Testis (tissue), 3 donors: ENCODE data around the gene ODAD3. TPM values are rescaled to one million over a fixed set of nuclear protein-coding genes. Genes with fewer than 3 reads are reported as not detected.

Source experiments
- DNase-seq: peaks from one replicate; pipeline ENCODE4 v3.0.0-alpha.2; 2019
- H3K27ac ChIP-seq, 2 donors: fragments of 200-600 bp; sonication (generic); one replicate each; pipeline ENCODE4 v1.5.1; 2019
- H3K27me3 ChIP-seq: fragments of 200-600 bp; sonication (generic); one replicate; pipeline ENCODE4 v1.5.1; 2019
- H3K36me3 ChIP-seq: fragments of 200-600 bp; sonication (generic); one replicate; pipeline ENCODE4 v1.5.1; 2017; ENCODE audit warnings: low read depth; ENCODE audit errors: missing control alignments
- H3K4me1 ChIP-seq: fragments of 200-600 bp; sonication (generic); one replicate; pipeline ENCODE4 v1.5.1; 2019
- H3K4me3 ChIP-seq, 2 donors: fragments of 200-600 bp; sonication (generic); one replicate each; pipeline ENCODE4 v1.5.1; 2017 to 2019
- H3K9me3 ChIP-seq: fragments of 200-600 bp; sonication (generic); one replicate; pipeline ENCODE4 v1.5.1; 2017
- POLR2A ChIP-seq: fragments of 450-650 bp; IDR thresholded peaks from one replicate; pipeline ENCODE4 v1.6.1; 2017; ENCODE audit warnings: antibody characterized with exemption, mild to moderate bottlenecking, moderate library complexity
- WGBS, 2 donors: methylation state at CpG; one replicate each; pipeline ENCODE4 v1.1.5; 2018; 5-methylcytosine and 5-hydroxymethylcytosine counted together
- intact Hi-C: fragments of 100-400 bp; cut with DNase I; formaldehyde crosslinking; loops from one replicate; pipeline ENCODE4 v1.15.1; 2023; ENCODE audit warnings: low total_unique reads
- polyA plus RNA-seq: library from polyadenylated mRNA; stranded (reverse); fragments of 350-450 nt; fragmentation: Illumina TruSeq; extraction: RNeasy Lipid Tissue Mini Kit (QIAGEN cat#74804); gene quantifications from one replicate; pipeline ENCODE4 v1.2.3, GENCODE V29; 2014; ENCODE audit warnings: low read depth, low replicate concordance; ENCODE audit not compliant: insufficient read depth
- small RNA-seq, 2 donors: library from RNA; depleted of rRNA; stranded (forward); fragments of <200 nt; gene quantifications; one replicate each; pipeline ENCODE3, GENCODE V24; 2016
- total RNA-seq, 2 donors: library from RNA; depleted of rRNA; stranded (reverse); fragments of >200 nt; gene quantifications; one replicate each; pipeline ENCODE4 v1.2.3, GENCODE V29; 2016
- TF ChIP-seq, protein P1 (sequence below), 3 experiments: fragments of 450-650 bp in 2 of 3; fragments of 200-600 bp in 1 of 3; sonication (generic) in 1 of 3; IDR thresholded peaks; one replicate each; pipeline ENCODE4 v1.5.1; 2016 to 2019; ENCODE audit warnings: antibody characterized with exemption in 3 of 3, mild to moderate bottlenecking in 2 of 3, moderate library complexity in 1 of 3

ODAD3 gene
- total and polyA plus RNA-seq, 3 donors from 2014 or later: 9.7 to 18.3 (median 14.8) TPM

DNA sequence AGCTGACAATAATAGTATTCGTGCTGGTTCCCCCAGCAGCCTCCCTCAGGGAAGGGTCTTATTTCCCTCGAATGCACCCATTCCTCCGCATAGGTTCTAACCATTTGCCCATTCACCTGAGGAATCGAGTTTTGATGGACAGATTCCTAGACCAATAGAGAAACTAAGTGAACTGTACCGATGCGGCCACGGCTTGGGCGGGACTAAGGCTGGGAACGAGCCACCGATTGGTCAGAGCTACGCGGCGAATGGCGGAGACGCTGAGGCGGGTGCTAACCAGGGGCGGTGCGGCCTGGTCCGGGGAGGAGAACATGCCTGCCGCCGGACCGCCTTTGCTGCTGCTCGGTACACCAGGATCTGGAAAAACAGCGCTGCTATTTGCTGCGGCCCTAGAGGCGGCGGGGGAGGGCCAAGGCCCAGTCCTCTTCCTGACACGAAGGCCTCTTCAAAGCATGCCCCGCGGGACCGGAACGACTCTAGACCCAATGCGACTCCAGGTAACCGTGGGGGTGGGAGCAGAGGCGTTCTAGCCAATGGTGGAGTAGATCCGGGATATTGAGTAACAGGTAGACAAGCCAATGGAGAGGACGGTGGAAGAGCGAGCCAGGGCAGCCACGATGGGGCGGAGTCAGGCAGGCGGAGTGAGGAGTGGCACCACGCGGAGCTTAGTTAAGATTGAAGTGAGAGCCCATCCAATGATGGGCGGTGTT is 60.3 kb downstream of the ODAD3 start, which contains the start of gene SWSAP1:
Gene SWSAP1 (plus strand): TSS at position 234 of the 710 bp plus-strand sequence. CDS start 15 bp downstream, at position 249.
- no peaks in the 10 kb centered on the region for H3K36me3 ChIP-seq
- H3K4me3 ChIP-seq: peak within 1 kb of the TSS; percentile 72 to 73
- H3K27ac ChIP-seq: peak within 1 kb of the TSS; percentile 94 to 97
- WGBS, 2 donors: 0 to 1% methylated on average over 32 to 44 of the region's 44 CpGs
- peaks cover 15% of the 10 kb centered on the region for H3K4me1 ChIP-seq
- peak; percentile 99 for DNase-seq
- no peaks in the 10 kb centered on the region for H3K27me3 ChIP-seq
- TF ChIP-seq, protein P1, sequence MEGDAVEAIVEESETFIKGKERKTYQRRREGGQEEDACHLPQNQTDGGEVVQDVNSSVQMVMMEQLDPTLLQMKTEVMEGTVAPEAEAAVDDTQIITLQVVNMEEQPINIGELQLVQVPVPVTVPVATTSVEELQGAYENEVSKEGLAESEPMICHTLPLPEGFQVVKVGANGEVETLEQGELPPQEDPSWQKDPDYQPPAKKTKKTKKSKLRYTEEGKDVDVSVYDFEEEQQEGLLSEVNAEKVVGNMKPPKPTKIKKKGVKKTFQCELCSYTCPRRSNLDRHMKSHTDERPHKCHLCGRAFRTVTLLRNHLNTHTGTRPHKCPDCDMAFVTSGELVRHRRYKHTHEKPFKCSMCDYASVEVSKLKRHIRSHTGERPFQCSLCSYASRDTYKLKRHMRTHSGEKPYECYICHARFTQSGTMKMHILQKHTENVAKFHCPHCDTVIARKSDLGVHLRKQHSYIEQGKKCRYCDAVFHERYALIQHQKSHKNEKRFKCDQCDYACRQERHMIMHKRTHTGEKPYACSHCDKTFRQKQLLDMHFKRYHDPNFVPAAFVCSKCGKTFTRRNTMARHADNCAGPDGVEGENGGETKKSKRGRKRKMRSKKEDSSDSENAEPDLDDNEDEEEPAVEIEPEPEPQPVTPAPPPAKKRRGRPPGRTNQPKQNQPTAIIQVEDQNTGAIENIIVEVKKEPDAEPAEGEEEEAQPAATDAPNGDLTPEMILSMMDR (IDR thresholded peaks at IDR 0.05): no peak
- no peak for TF ChIP-seq POLR2A
- intact Hi-C loops: loop anchor here (10.0 kb wide), 1 partner anchor 80 kb away; the partner anchor contains the start of gene TSPAN16
- no peaks in the 10 kb centered on the region for H3K9me3 ChIP-seq

DNA sequence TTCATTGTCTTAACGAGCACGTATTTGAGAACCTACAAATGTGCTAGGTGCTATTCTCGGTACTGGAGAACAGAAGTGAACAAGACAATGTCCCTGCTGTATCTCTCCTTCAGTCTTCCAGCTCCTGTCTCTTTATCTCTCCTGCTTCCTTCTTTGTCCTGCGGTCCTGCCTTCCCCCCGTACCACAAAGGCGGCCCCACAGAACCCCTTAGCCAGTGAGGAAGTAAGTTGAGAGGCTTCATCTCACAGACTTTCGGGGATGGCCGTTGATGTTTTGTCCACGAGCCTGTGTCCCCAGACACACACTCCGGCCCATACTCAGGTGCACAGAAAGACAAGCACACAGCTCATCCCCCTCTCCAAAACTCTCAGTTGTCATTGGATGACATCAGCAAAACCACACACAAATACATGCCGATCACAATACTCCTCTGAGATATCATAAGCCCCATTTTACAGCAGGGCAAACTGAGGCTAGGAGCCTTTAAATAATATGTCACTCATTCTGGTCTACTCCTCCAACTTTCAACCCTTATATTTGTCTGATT is 61.0 kb downstream of the ODAD3 start:
- intact Hi-C loops: loop anchor here (10.0 kb wide), 1 partner anchor 79 kb away; the partner anchor contains the start of gene TSPAN16
- Histone ChIP-seq H3K9me3 (no peaks in the 10 kb centered on the region), H3K4me1 (peaks cover 15% of the 10 kb centered on the region), H3K36me3 (no peaks in the 10 kb centered on the region), H3K27me3 (no peaks in the 10 kb centered on the region), H3K27ac (peak overlapping the region; percentile 94 to 97), H3K4me3 (peak overlapping the region; percentile 72 to 73)
- TF ChIP-seq, protein P1 (IDR thresholded peaks at IDR 0.05): no peak
- TF ChIP-seq POLR2A: no peak
- no peak for DNase-seq
- WGBS, 2 donors: 20 to 29% methylated on average over 11 of the region's 11 CpGs

DNA sequence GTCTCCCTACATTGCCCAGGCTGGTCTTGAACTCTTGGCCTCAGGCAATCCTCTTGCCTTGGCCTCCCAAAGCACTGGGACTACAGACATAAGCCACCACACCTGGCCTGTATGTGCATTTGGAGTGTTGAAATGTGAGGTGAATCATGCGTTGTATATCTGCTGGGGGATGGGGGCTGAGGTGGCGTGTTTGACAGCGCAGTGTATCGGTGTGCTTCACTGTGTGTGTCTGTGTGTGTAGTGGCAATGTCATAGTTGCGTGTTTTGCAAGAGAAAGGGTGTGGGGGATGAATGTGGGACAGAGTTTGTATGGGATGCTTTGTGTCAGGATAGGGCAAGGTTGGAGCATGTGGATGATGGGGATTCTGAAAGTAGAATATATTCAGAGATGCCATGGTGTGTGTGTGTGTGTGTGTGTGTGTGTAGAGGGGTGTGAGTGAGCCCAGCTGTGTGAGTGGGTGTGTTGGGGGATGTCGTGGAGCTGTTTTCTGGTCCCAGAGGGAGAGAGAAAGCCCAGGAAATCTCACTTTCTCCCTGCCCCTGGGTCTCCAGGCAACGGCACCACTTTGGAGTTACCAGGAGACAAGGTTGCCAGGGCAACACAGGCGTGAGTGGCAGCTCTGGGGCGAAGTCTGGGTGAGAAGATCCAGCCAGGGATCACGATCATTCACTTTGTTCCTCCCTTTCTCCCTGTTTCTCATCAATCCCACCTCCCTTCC is 61.6 kb downstream of the ODAD3 start:
- WGBS, 2 donors: 48% methylated on average over 10 of the region's 10 CpGs
- TF ChIP-seq, protein P1 (IDR thresholded peaks at IDR 0.05): no peak
- TF ChIP-seq POLR2A: no peak
- Histone ChIP-seq H3K4me1 (peaks cover 15% of the 10 kb centered on the region), H3K9me3 (no peaks in the 10 kb centered on the region), H3K36me3 (no peaks in the 10 kb centered on the region), H3K4me3 (no peak overlapping the region), H3K27ac (no peak overlapping the region), H3K27me3 (no peaks in the 10 kb centered on the region)
- peak; percentile 76 for DNase-seq
- intact Hi-C loops: loop anchor here (10.0 kb wide), 1 partner anchor 79 kb away; the partner anchor contains the start of gene TSPAN16

DNA sequence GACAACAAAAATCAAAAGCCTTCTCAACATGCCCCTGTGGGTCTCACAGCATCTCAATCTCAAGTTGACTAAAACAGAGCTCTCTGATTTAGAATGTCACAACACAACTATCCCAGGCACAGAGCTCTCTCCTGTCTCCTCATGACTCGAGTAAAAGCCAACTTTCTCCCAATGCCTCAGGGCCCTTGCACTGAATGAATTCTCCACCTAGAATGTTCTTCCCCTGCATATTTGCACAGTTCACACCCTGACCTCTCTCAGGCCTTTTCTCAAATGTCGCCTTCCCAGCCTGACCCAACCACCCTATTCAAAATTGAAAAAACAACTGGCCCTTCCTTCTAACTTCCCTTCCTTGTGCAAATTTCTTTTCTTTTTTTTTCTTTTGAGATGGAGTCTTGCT is 64.2 kb downstream of the ODAD3 start:
- intact Hi-C loops: loop anchor here (10.0 kb wide), 1 partner anchor 76 kb away; the partner anchor contains the start of gene TSPAN16
- TF ChIP-seq, protein P1 (IDR thresholded peaks at IDR 0.05): no peak
- TF ChIP-seq POLR2A: no peak
- WGBS, 2 donors: 91 to 92% methylated on average over 2 of the region's 2 CpGs

More for the DNA sequence above, 64.2 kb downstream of the ODAD3 start:
- no peaks in the 10 kb centered on the region for H3K36me3 ChIP-seq
- H3K9me3 ChIP-seq: no peaks in the 10 kb centered on the region
- no peak for DNase-seq
- no peak overlapping the region for H3K27ac ChIP-seq
- H3K27me3 ChIP-seq: no peaks in the 10 kb centered on the region
- peaks cover 8% of the 10 kb centered on the region for H3K4me1 ChIP-seq
- H3K4me3 ChIP-seq: no peak overlapping the region

Small RNA genes within 50 kb of the gene (small RNA-seq; reads per million reads assigned to genes)
- 0 reads per million in 2 donors for gene RF00019

Other genes with a start within 250 kb of the ODAD3 start
- 100 to 1,000 TPM in 1 of 2 donors, 10 to 100 TPM in 1; 98.9 to 161 TPM for gene KANK2, start 237.6 kb downstream of the ODAD3 start, total RNA-seq
- gene KANK2, start 237.6 kb downstream of the ODAD3 start, polyA plus RNA-seq: 77.7 TPM
- gene ANGPTL8, start 195.5 kb downstream of the ODAD3 start, total RNA-seq: not detected
- gene ANGPTL8, start 195.5 kb downstream of the ODAD3 start, polyA plus RNA-seq: not detected
- gene DOCK6, start 172.6 kb downstream of the ODAD3 start, total RNA-seq: 10 to 100 TPM; 32.5 to 45.0 TPM
- 18.4 TPM for gene DOCK6, start 172.6 kb downstream of the ODAD3 start, polyA plus RNA-seq
- 100 to 1,000 TPM in 1 of 2 donors, 10 to 100 TPM in 1; 42.5 to 137 TPM for gene TSPAN16, start 139.0 kb downstream of the ODAD3 start, total RNA-seq
- gene TSPAN16, start 139.0 kb downstream of the ODAD3 start, polyA plus RNA-seq: 180 TPM
- gene RAB3D, start 95.5 kb downstream of the ODAD3 start, total RNA-seq: 1 to 10 TPM; 6.7 to 9.8 TPM
- gene RAB3D, start 95.5 kb downstream of the ODAD3 start, polyA plus RNA-seq: 4.5 TPM
- 100 to 1,000 TPM; 174 to 213 TPM for gene TMEM205, start 88.9 kb downstream of the ODAD3 start, total RNA-seq
- 132 TPM for gene TMEM205, start 88.9 kb downstream of the ODAD3 start, polyA plus RNA-seq
- 10 to 100 TPM; 41.3 to 59.8 TPM for gene CCDC159, start 88.6 kb downstream of the ODAD3 start, total RNA-seq
- gene CCDC159, start 88.6 kb downstream of the ODAD3 start, polyA plus RNA-seq: 99.0 TPM
- 10 to 100 TPM; 27.1 to 28.9 TPM for gene PLPPR2, start 79.7 kb downstream of the ODAD3 start, total RNA-seq
- 20.3 TPM for gene PLPPR2, start 79.7 kb downstream of the ODAD3 start, polyA plus RNA-seq
- 1 to 10 TPM; 6.5 to 7.0 TPM for gene SWSAP1, start 60.5 kb downstream of the ODAD3 start, total RNA-seq
- gene SWSAP1, start 60.5 kb downstream of the ODAD3 start, polyA plus RNA-seq: 4.9 TPM
- gene EPOR, start 50.8 kb downstream of the ODAD3 start, total RNA-seq: 1 to 10 TPM; 5.7 to 7.6 TPM
- gene EPOR, start 50.8 kb downstream of the ODAD3 start, polyA plus RNA-seq: 4.3 TPM
- 1 to 10 TPM; 3.1 to 3.6 TPM for gene RGL3, start 15.8 kb downstream of the ODAD3 start, total RNA-seq
- 5.5 TPM for gene RGL3, start 15.8 kb downstream of the ODAD3 start, polyA plus RNA-seq
- 100 to 1,000 TPM; 214 to 256 TPM for gene PRKCSH, start 514 bp upstream of the ODAD3 start, total RNA-seq
- gene PRKCSH, start 514 bp upstream of the ODAD3 start, polyA plus RNA-seq: 266 TPM
- 1 to 10 TPM; 6.1 to 7.5 TPM for gene ELAVL3, start 45.9 kb upstream of the ODAD3 start, total RNA-seq
- 0.74 TPM for gene ELAVL3, start 45.9 kb upstream of the ODAD3 start, polyA plus RNA-seq
- gene ZNF653, start 70.7 kb upstream of the ODAD3 start, total RNA-seq: 10 to 100 TPM; 36.8 to 53.3 TPM
- 45.9 TPM for gene ZNF653, start 70.7 kb upstream of the ODAD3 start, polyA plus RNA-seq
- 10 to 100 TPM; 45.4 to 58.7 TPM for gene ECSIT, start 94.0 kb upstream of the ODAD3 start, total RNA-seq
- 28.9 TPM for gene ECSIT, start 94.0 kb upstream of the ODAD3 start, polyA plus RNA-seq
- 100 to 1,000 TPM; 130 to 151 TPM for gene CNN1, start 103.7 kb upstream of the ODAD3 start, total RNA-seq
- gene CNN1, start 103.7 kb upstream of the ODAD3 start, polyA plus RNA-seq: 218 TPM
- 100 to 1,000 TPM; 131 to 184 TPM for gene ELOF1, start 124.1 kb upstream of the ODAD3 start, total RNA-seq
- 262 TPM for gene ELOF1, start 124.1 kb upstream of the ODAD3 start, polyA plus RNA-seq
- 1 to 10 TPM; 4.2 to 6.8 TPM for gene ACP5, start 142.5 kb upstream of the ODAD3 start, total RNA-seq
- 20.5 TPM for gene ACP5, start 142.5 kb upstream of the ODAD3 start, polyA plus RNA-seq
- gene ZNF627, start 162.4 kb upstream of the ODAD3 start, total RNA-seq: 10 to 100 TPM; 15.5 to 17.2 TPM
- 16.7 TPM for gene ZNF627, start 162.4 kb upstream of the ODAD3 start, polyA plus RNA-seq